Adipocyte (in vitro differentiated cells): ENCODE measurements around the gene DLST.

Experiments used
- DNase-seq: peaks from one replicate; pipeline ENCODE4 v3.0.0-alpha.2; 2015; ENCODE audit warnings: low read depth
- H3K27me3 ChIP-seq: replicated peaks from 2 replicates; pipeline ENCODE4 v1.7.0; 2013; ENCODE audit warnings: mild to moderate bottlenecking, low read length, moderate library complexity; ENCODE audit not compliant: control insufficient read depth, insufficient read depth
- H3K36me3 ChIP-seq: 2 replicates; pipeline ENCODE4 v1.7.0; 2013; ENCODE audit warnings: low read length, mild to moderate bottlenecking, moderate library complexity; ENCODE audit not compliant: control insufficient read depth, insufficient read depth, severe bottlenecking
- H3K4me1 ChIP-seq: 2 replicates; pipeline ENCODE4 v1.7.0; 2013; ENCODE audit warnings: mild to moderate bottlenecking, low read length, moderate library complexity; ENCODE audit not compliant: control insufficient read depth, insufficient read depth
- H3K4me3 ChIP-seq: 2 replicates; pipeline ENCODE4 v1.7.0; 2013; ENCODE audit warnings: mild to moderate bottlenecking, low read length, moderate library complexity
- H3K9ac ChIP-seq: 2 replicates; pipeline ENCODE4 v1.7.0; 2013; ENCODE audit warnings: mild to moderate bottlenecking, low read length, moderate library complexity
- H3K9me3 ChIP-seq: 2 replicates; pipeline ENCODE4 v1.7.0; 2013; ENCODE audit warnings: mild to moderate bottlenecking, low read length, moderate library complexity; ENCODE audit not compliant: control insufficient read depth

The DLST gene

GRCh38 chr14:74912111-74912510 lies 30.4 kb downstream of the DLST start:
- Histone ChIP-seq H3K9ac (no peak overlapping the region), H3K4me1 (peaks cover 18% of the 10 kb centered on the region), H3K36me3 (no peaks in the 10 kb centered on the region), H3K4me3 (no peak overlapping the region), H3K9me3 (no peaks in the 10 kb centered on the region), H3K27me3 (no peaks in the 10 kb centered on the region)
- DNase-seq, result no peak

- peaks cover 18% of the 10 kb centered on the region for H3K4me1 ChIP-seq
- no peak for DNase-seq
- no peak overlapping the region for H3K4me3 ChIP-seq
- no peaks in the 10 kb centered on the region for H3K9me3 ChIP-seq
- no peak overlapping the region for H3K9ac ChIP-seq
- H3K36me3 ChIP-seq, result no peaks in the 10 kb centered on the region
- H3K27me3 ChIP-seq, result no peaks in the 10 kb centered on the region
These were observed 31.1 kb downstream of the DLST start for GRCh38 chr14:74912801-74913200.

- no peak overlapping the region for H3K9ac ChIP-seq
- no peaks in the 10 kb centered on the region for H3K9me3 ChIP-seq
- H3K4me1 ChIP-seq, result peaks cover 23% of the 10 kb centered on the region
- H3K27me3 ChIP-seq, result no peaks in the 10 kb centered on the region
- no peak for DNase-seq
- H3K36me3 ChIP-seq, result no peaks in the 10 kb centered on the region
- H3K4me3 ChIP-seq, result no peak overlapping the region
These were observed 31.7 kb downstream of the DLST start for GRCh38 chr14:74913393-74913910.

DNA sequence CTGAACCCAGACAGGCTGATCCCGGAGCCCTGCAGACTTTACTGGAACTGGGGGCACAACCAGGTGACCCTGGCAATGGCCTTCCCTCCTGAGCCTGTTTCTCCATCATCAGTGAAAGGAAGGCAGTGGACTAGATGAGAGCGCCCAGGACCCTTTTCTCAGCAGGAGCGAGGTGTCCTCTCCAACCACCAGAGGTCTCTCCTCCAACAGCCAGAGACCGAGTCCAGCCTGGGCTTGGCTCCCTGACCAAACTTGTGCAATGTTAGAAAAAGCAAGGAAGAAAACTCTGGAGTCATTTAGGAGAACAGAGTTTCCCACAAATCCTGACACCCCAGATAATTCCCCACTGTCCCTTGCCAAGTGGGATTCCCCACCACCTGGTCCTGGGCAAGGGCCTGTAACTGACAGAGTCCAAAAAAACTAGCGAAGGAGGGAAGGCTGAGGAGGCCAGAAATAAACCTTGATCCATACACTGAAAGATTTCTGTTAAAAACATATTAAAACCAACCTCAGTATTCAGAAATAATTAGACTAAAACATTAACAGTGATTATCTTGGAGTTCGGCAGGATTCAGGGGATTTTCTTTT lies 32.4 kb downstream of the DLST start:
- Histone ChIP-seq H3K36me3 (no peaks in the 10 kb centered on the region), H3K9ac (peak overlapping the region; percentile 76), H3K4me3 (no peak overlapping the region), H3K9me3 (no peaks in the 10 kb centered on the region), H3K4me1 (peaks cover 23% of the 10 kb centered on the region), H3K27me3 (no peaks in the 10 kb centered on the region)
- DNase-seq, result peak; percentile 94

DNA sequence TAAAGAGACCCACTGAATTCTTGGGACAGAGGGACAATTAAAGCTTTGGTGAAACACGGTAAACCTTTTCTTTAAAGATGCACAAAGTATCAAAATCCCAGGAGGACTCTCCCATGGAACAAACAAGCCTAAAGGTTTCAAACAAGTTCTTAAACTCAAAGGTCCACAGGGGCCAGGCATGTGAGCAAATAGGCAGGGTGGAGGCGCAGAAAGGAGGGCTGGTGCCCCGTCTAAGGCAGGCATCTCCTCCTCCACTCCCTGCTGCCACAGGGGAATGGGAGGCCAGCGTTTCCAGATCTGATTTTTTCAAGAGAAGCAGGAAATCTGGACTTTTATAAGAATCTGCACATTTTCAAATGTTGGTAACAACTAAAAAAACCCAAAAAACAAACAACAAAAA lies 33.7 kb downstream of the DLST start:
- no peak overlapping the region for H3K4me3 ChIP-seq
- H3K9me3 ChIP-seq, result no peaks in the 10 kb centered on the region
- no peak for DNase-seq
- H3K27me3 ChIP-seq, result no peaks in the 10 kb centered on the region
- peaks cover 23% of the 10 kb centered on the region for H3K4me1 ChIP-seq
- H3K36me3 ChIP-seq, result no peaks in the 10 kb centered on the region
- H3K9ac ChIP-seq, result no peak overlapping the region

GRCh38 chr14:74915826-74916225 lies 34.1 kb downstream of the DLST start:
- DNase-seq, result no peak
- H3K36me3 ChIP-seq, result no peaks in the 10 kb centered on the region
- H3K4me3 ChIP-seq, result no peak overlapping the region
- H3K9ac ChIP-seq, result no peak overlapping the region
- no peaks in the 10 kb centered on the region for H3K9me3 ChIP-seq
- H3K27me3 ChIP-seq, result no peaks in the 10 kb centered on the region
- H3K4me1 ChIP-seq, result peaks cover 23% of the 10 kb centered on the region

GRCh38 chr14:74917178-74917543 lies 35.4 kb downstream of the DLST start:
- Histone ChIP-seq H3K27me3 (no peaks in the 10 kb centered on the region), H3K36me3 (no peaks in the 10 kb centered on the region), H3K4me1 (peaks cover 23% of the 10 kb centered on the region), H3K9ac (peak overlapping the region; percentile 3), H3K4me3 (no peak overlapping the region), H3K9me3 (no peaks in the 10 kb centered on the region)
- no peak for DNase-seq

DNA sequence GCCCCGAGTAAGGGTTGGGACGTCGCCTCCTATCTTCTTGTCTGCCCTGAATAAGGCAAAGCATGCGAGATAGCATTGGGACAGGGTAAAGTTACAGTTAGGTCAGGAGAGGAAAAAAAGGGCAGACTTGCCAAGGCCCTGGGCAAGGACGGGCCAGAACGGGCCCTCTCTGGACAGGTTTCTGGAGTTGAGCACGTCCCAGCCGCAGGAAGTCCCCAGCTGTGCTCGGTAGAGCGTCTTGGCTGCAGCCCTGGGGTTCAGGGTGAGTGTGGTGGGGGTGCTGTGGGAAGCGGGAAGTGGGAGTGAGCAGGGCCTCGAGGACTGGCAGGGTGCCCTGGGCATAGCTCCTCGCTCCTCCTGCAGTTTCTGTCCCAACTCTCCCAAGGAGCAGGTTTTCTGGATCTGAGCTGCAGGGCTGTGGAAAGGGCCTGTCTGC lies 35.9 kb downstream of the DLST start:
- no peak for DNase-seq
- no peaks in the 10 kb centered on the region for H3K36me3 ChIP-seq
- no peaks in the 10 kb centered on the region for H3K9me3 ChIP-seq
- H3K4me3 ChIP-seq, result no peak overlapping the region
- H3K27me3 ChIP-seq, result no peaks in the 10 kb centered on the region
- H3K4me1 ChIP-seq, result peaks cover 23% of the 10 kb centered on the region
- H3K9ac ChIP-seq, result peak overlapping the region; percentile 3

DNA sequence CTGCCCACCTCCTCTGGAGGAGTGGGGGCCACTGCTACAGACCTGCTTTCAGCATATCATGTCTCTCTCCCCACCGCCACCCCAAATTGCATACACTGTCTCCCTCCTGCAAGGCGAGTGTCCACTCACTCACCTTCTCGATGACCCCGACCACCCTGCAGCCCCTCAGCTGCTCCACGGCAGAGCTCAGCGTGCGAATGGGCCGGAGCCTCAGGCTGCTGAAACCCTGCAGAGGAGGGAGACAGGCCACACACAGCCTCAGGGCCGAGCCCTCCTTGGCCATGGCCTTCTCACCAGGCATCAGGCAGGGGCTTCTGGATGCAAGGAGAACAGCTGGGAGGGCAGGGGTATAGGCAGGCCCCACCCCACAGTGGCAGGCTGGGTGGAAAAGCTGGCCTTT lies 36.7 kb downstream of the DLST start:
- Histone ChIP-seq H3K4me3 (no peak overlapping the region), H3K4me1 (peaks cover 23% of the 10 kb centered on the region), H3K27me3 (no peaks in the 10 kb centered on the region), H3K9me3 (no peaks in the 10 kb centered on the region), H3K9ac (no peak overlapping the region), H3K36me3 (no peaks in the 10 kb centered on the region)
- DNase-seq, result no peak

GRCh38 chr14:74919421-74920165 lies 37.9 kb downstream of the DLST start:
- H3K9ac ChIP-seq, result no peak overlapping the region

DNA sequence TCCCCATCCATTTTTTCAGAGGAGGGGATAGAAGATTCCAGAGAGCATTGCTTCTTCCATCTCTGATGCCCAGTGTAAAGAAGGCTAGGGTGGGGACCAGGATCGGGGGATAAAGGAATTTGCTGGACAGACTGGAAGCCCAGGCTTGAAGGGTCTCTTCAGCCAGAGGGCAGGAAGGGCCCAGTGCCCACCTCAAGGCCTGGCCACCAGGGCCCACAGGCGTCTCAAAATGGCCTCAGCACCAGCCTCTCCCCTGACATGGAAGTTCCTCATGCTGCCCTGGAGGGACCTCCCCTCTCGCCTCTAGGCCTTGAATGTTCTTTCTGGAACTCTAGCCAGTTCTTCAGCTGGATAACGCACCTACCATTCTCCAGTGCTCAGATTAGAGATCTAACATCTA lies 38.6 kb downstream of the DLST start:
- Histone ChIP-seq H3K9ac (no peak overlapping the region), H3K27me3 (no peaks in the 10 kb centered on the region), H3K9me3 (no peaks in the 10 kb centered on the region), H3K4me3 (no peak overlapping the region), H3K4me1 (peaks cover 18% of the 10 kb centered on the region), H3K36me3 (no peaks in the 10 kb centered on the region)
- no peak for DNase-seq

More at GRCh38 chr14:74919421-74920165, 37.9 kb downstream of the DLST start:
- DNase-seq, result peak; percentile 20
- Histone ChIP-seq H3K9me3 (no peaks in the 10 kb centered on the region), H3K4me3 (no peak overlapping the region), H3K36me3 (no peaks in the 10 kb centered on the region), H3K4me1 (peaks cover 18% of the 10 kb centered on the region), H3K27me3 (no peaks in the 10 kb centered on the region)
